Uterus (tissue), 2 donors: Measurements from ENCODE around the gene NRBP1.

Experiments used
- CTCF ChIP-seq, 4 experiments: fragments of 200-600 bp in 2 of 4; fragments of 450-650 bp in 2 of 4; sonication (generic) in 2 of 4; IDR thresholded peaks; one replicate each; pipeline ENCODE4 v1.5.1; 2016 to 2019; ENCODE audit warnings: antibody characterized with exemption in 4 of 4, mild to moderate bottlenecking in 2 of 4, moderate library complexity in 1 of 4
- POLR2A ChIP-seq, 2 donors: fragments of 450-650 bp; IDR thresholded peaks; one replicate each; pipeline ENCODE4 v1.6.1; 2016; ENCODE audit warnings: antibody characterized with exemption in 2 of 2, mild to moderate bottlenecking in 1 of 2, moderate library complexity in 1 of 2

- TF ChIP-seq CTCF (IDR thresholded peaks at IDR 0.05) (no peak), POLR2A (IDR thresholded peaks at IDR 0.05) (no peak)
Measured at GRCh38 chr2:27435628-27436027, 7.2 kb downstream of the NRBP1 start.
